COLO829 (cell line): Measurements from ENCODE around the gene CASR.

Experiments used
- DNase-seq: peaks from one replicate; pipeline ENCODE4 v3.0.0; 2012; ENCODE audit warnings: low spot score

Gene CASR

DNA sequence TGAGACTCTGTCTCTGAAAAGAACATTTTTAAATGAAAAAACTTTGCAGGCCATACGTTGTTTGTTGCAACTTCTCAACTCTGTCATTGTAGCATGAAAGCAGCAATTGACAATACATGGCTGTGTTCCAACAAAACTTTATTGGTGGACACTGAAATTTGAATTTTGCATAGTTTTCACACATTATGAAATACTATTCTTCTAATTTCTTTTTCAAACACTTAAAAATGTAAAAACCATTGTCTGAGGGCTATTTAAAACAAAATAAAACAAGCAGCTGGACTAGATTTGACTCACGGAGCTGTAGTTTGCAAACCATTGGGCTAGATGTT, 123.1 kb downstream of the CASR start:
- DNase-seq = no peak

DNA sequence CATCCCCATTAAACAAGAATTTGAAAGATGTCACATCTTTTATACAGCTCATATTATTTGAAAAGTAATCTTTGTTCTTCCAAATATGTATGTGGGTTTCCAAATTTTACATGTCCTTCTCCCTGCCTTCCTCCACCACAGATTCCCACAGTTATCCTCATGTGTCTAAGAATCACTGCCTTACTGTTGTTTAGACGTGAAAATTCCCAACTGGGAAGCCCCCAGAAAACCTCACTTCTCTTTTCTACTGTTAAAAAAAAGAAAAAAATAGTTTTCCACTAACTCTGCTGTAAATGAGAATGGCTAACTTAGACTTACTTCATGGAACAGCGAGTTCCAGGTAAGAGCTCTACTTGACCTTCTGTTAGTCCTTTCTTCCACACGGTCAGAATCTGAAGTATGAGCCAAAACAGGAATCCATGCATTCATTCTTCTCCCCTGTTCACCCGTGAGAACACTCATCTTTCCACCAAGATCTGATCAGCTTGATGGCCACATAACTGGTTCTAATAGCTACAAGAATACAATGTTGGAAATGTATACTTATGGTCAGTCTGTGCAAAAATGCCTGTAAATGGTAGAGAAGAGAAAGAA, 123.7 kb downstream of the CASR start:
- DNase-seq = no peak

DNA sequence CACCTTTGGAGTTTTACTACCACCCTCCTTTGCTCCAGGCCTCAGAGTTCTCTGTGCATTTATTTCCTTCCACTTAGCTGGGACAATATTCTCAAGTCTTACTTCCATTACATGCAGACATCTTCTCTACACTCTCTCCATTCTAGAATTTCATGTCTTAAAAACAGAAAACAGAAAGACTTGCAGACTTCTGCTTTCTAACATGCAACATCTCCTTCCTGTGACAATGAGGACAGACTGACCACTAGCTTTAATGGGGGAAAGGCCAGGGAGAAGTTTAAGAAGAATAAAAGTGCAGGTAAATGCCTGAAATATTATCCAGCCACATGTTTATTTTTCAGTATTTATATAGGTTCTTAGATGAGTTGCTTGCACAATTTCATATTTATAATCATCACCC, 124.5 kb downstream of the CASR start:
- DNase-seq = no peak

- no peak for DNase-seq
Observed at GRCh38 chr3:122310361-122310760, 126.9 kb downstream of the CASR start.

- DNase-seq = no peak
Observed at GRCh38 chr3:122312826-122313225, 129.4 kb downstream of the CASR start.

GRCh38 chr3:122313281-122313680, 129.8 kb downstream of the CASR start:
- DNase-seq = no peak

GRCh38 chr3:122314228-122314876, 130.9 kb downstream of the CASR start:
- DNase-seq = peak; percentile 13

DNA sequence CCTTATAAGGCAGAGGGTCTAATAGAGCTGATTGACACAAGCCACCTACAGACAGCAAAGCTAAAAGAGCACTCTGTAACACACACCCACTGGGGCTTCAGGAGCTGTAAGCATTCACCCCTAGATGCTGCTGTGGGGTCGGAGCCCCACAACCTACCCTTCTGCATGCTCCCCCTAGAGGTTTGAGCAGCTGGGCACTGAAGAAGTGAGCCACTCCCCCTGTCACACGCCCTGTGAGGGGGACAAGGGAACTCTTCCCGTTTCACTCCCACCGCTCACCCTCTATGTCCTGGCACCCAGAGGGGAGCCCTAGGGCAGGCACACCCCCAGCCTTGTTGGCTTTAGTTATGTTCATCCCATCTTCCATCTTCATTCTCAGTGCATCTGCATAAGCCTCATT, 132.2 kb downstream of the CASR start:
- no peak for DNase-seq

GRCh38 chr3:122316368-122316767, 132.9 kb downstream of the CASR start:
- DNase-seq = no peak

- no peak for DNase-seq
Observed at GRCh38 chr3:122318620-122319019, 135.2 kb downstream of the CASR start.

DNA sequence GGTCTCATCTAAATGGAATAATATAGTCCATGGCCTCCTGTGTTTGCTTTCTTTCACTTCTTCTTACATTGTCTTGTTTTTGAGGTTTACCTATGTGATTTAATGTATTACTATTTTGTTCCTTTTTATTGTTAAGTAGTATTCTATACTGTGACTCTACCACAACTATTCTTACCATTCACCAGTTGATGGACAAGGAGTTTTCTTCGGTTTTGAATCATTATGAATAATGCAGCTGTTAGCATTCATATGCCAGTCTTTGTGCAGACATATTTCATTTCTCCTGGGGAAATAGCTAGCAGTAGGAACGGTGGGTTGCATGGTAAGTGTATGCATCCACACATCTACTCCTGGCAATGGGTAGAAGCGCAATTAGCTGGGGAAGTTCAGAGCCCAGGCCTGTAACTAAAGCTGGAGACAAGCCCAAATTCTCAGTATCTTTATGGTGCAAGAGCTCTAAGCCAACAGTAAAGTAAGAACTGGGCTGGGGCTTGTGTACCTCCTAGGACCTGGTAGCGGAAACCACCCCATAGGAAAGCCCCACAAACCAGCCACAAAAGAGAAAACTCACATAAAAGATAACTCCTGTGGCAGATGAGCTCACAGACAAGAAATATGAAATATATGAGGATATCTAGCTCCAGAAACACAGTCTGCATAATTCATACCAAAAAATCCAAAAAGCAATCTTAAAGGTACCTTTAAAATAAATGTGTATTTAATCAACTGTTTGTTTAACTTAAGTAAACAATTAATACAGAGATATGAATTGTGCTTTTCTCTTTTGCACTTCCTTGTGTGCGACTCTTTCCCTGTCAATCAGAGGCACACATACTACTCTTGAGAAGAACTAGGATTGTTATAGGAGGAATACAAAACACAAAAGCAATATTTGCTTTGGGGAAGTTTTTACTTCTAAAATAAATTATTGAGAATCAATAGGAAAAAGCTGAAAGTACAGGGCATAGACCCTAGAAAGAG, 138.9 kb downstream of the CASR start:
- no peak for DNase-seq

DNA sequence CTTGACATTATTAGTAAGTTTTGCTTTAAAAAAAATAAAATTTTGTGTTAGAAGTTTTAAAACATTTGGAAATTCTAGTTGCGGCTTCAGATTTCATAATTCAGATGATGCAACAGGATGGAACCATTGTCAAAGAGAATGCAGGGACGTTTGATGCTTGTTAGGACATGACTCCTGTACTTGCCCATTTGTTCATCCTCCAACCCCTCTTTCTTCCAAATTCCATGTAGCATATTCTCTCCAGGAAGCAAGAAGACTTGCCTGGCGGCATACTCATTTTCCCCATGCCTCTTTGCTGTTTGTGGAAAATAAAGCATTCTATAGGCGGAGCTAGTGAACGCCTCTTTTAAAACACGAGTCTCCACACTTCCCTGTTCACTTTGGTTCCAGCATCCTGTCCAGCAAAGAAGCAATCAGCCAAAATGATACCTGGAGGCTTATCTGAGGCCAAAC, 141.4 kb downstream of the CASR start, which contains the start of gene CSTA:
Gene CSTA (plus strand): TSS at position 378 of the 453 bp plus-strand sequence. CDS start 45 bp downstream, at position 423.
- DNase-seq = no peak

GRCh38 chr3:122325769-122326168, 142.3 kb downstream of the CASR start:
- DNase-seq = no peak

DNA sequence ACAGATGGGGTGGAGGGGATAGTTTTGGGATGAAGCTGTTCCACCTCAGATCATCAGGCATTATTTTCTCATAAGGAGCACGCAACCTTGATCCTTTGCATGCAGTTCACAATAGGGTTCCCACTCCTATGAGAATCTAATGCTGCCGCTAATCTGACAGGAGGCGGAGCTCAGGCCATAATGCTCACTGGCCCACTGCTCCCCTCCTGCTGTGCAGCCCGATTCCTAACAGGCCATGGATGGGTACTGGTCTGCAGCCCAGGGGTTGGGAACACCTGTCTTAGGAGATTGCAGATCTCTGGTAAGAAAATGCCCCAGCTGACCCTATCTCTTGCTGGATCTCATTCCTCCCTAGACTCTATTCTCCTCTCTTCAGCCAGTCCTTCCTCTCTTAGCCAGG, 148.4 kb downstream of the CASR start:
- no peak for DNase-seq

DNA sequence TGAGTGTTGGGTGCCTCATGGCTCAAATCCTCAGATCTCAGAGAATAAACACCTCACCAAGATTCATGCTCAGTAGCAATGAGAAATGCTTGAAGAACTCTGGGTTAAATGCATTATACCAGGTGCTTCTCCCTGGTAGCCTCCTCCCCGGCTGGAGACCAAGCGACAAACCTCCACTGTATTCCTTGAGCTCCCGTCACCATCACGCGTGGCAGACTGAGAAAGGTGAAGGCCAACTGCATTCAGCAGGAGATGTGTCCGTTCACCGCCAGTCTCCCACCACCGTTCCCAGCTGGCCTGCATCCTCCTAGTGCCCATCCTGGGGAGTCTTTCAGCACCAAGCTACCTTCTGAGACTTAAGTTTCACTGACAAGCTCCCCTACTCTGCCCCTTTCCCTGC, 149.1 kb downstream of the CASR start:
- DNase-seq = no peak
